Body of pancreas (tissue), 4 donors: ENCODE data around the gene RGS11. TPM values are rescaled to one million over a fixed set of nuclear protein-coding genes. Genes with fewer than 3 reads are reported as not detected.

Experiments used
- ATAC-seq: fragments of 150-250 bp; one replicate; pipeline ENCODE4 v1.9.1; 2016
- DNase-seq, 4 donors: peaks; one replicate each; pipeline ENCODE4 v3.0.0-alpha.2; 2019
- H3K27ac ChIP-seq, 4 donors: fragments of 200-600 bp; sonication (generic); 1 replicate in 3 of 4; 2 replicates in 1 of 4; pipeline versions ENCODE4 v1.5.1 to v1.6.1; 2016 to 2019; ENCODE audit warnings: mild to moderate bottlenecking in 1 of 4, mixed read lengths in 1 of 4, moderate library complexity in 1 of 4
- H3K27me3 ChIP-seq, 2 donors: fragments of 200-600 bp; sonication (generic); one replicate each; pipeline ENCODE4 v1.6.0; 2016; ENCODE audit warnings: mild to moderate bottlenecking in 1 of 2
- H3K36me3 ChIP-seq, 2 donors: fragments of 200-600 bp; sonication (generic); replicated peaks in 1 of 2; 2 replicates each; pipeline ENCODE4 v1.5.1; 2016; ENCODE audit warnings: low read depth in 2 of 2; ENCODE audit not compliant: insufficient read depth in 1 of 2
- H3K4me1 ChIP-seq: fragments of 200-600 bp; sonication (generic); one replicate; pipeline ENCODE4 v1.6.0; 2016
- H3K4me3 ChIP-seq, 2 donors: fragments of 200-600 bp; sonication (generic); 1 replicate in 1 of 2; 2 replicates in 1 of 2; pipeline ENCODE4 v1.5.1; 2016 to 2019
- H3K9me3 ChIP-seq, 3 donors: fragments of 200-600 bp; sonication (generic); 1 replicate in 2 of 3; 2 replicates in 1 of 3; pipeline ENCODE4 v1.5.1; 2016
- CTCF ChIP-seq, 7 experiments: fragments of 450-650 bp in 4 of 7; fragments of 200-600 bp in 3 of 7; sonication (generic) in 3 of 7; IDR thresholded peaks; one replicate each; pipeline ENCODE4 v1.5.1; 2016 to 2019; ENCODE audit warnings: antibody characterized with exemption in 7 of 7
- POLR2A ChIP-seq, 3 donors: fragments of 450-650 bp; IDR thresholded peaks; one replicate each; pipeline ENCODE4 v1.6.1; 2016; ENCODE audit warnings: antibody characterized with exemption in 3 of 3, mild to moderate bottlenecking in 2 of 3
- WGBS, 2 donors: methylation state at CpG; one replicate each; pipeline ENCODE4 v1.1.5; 2017; 5-methylcytosine and 5-hydroxymethylcytosine counted together
- intact Hi-C: fragments of 100-400 bp; cut with DNase I; formaldehyde crosslinking; loops from one replicate; pipeline ENCODE4 v1.15.1; 2023
- total RNA-seq, 2 donors: library from RNA; depleted of rRNA; stranded (reverse); fragments of >200 nt; gene quantifications; one replicate each; pipeline ENCODE4 v1.1.0, GENCODE V29; 2016

Gene RGS11
- total RNA-seq, 2 donors from 2014 or later = 15.6 to 95.9 TPM

GRCh38 chr16:291539-291938 is 15.8 kb upstream of the RGS11 start:
- no peak for ATAC-seq
- H3K4me3 ChIP-seq = no peak overlapping the region

GRCh38 chr16:290681-291405 is 15.1 kb upstream of the RGS11 start:
- no peak overlapping the region for H3K4me3 ChIP-seq
- 84 to 100% methylated on average over 2 to 38 of the region's 50 CpGs for WGBS, 2 donors
- peak overlapping the region in 1 of 4 donors; percentile 34 for H3K27ac ChIP-seq
- H3K27me3 ChIP-seq = no peaks in the 10 kb centered on the region
- intact Hi-C loops = no loop called here
- H3K4me1 ChIP-seq = peaks cover 33% of the 10 kb centered on the region
- peak; percentile 4 for ATAC-seq
- TF ChIP-seq POLR2A (IDR thresholded peaks at IDR 0.05) (no peak), CTCF (IDR thresholded peaks at IDR 0.05) (no peak)
- H3K9me3 ChIP-seq = no peaks in the 10 kb centered on the region
- peaks cover 0 to 7% of the 10 kb centered on the region in 2 donors for H3K36me3 ChIP-seq
- DNase-seq = no peak

More at GRCh38 chr16:291539-291938, 15.8 kb upstream of the RGS11 start:
- H3K27ac ChIP-seq = no peak overlapping the region
- TF ChIP-seq POLR2A (IDR thresholded peaks at IDR 0.05) (no peak), CTCF (IDR thresholded peaks at IDR 0.05) (no peak)
- peaks cover 29% of the 10 kb centered on the region for H3K4me1 ChIP-seq
- H3K27me3 ChIP-seq = no peaks in the 10 kb centered on the region
- intact Hi-C loops = no loop called here
- H3K9me3 ChIP-seq = no peaks in the 10 kb centered on the region
- no peak for DNase-seq
- WGBS, 2 donors = 84% methylated on average over 17 of the region's 17 CpGs; no CpG with 5 or more reads in 1 of the 2 donors
- H3K36me3 ChIP-seq = peaks cover 0 to 7% of the 10 kb centered on the region in 2 donors

- intact Hi-C loops = no loop called here
- peak in 3 of 4 donors; percentile 43 to 70 (median 60) for DNase-seq
- no peak overlapping the region for H3K4me3 ChIP-seq
- H3K36me3 ChIP-seq = peaks cover 0 to 7% of the 10 kb centered on the region in 2 donors
- peak overlapping the region in 1 of 4 donors; percentile 34 for H3K27ac ChIP-seq
- H3K27me3 ChIP-seq = no peaks in the 10 kb centered on the region
- ATAC-seq = peak; percentile 20
- H3K4me1 ChIP-seq = peaks cover 37% of the 10 kb centered on the region
- TF ChIP-seq CTCF (IDR thresholded peaks at IDR 0.05) = no peak
- no peak for TF ChIP-seq POLR2A (IDR thresholded peaks at IDR 0.05)
- WGBS, 2 donors = 38 to 60% methylated on average over 2 to 25 of the region's 25 CpGs
- H3K9me3 ChIP-seq = no peaks in the 10 kb centered on the region
Observed at GRCh38 chr16:290015-290680, 14.4 kb upstream of the RGS11 start.

- peak; percentile 22 for ATAC-seq
- Histone ChIP-seq H3K4me1 (peaks cover 44% of the 10 kb centered on the region), H3K9me3 (no peaks in the 10 kb centered on the region), H3K4me3 (no peak overlapping the region), H3K27me3 (no peaks in the 10 kb centered on the region), H3K36me3 (peaks cover 0 to 7% of the 10 kb centered on the region in 2 donors), H3K27ac (peak overlapping the region in 1 of 4 donors; percentile 34)
- intact Hi-C loops = no loop called here
- DNase-seq = peak in 1 of 4 donors; percentile 44
- no peak for TF ChIP-seq POLR2A (IDR thresholded peaks at IDR 0.05)
- no peak for TF ChIP-seq CTCF (IDR thresholded peaks at IDR 0.05)
- WGBS, 2 donors = 76% methylated on average over 13 to 21 of the region's 22 CpGs
Observed at GRCh38 chr16:289395-289997, 13.8 kb upstream of the RGS11 start.
